Activated CD4-positive, CD25-positive, alpha-beta regulatory T cell treated with anti-CD3 and anti-CD28 coated beads, Interleukin-2, amount 50 U/mL, for 16 hours (primary cell): Measurements from ENCODE around the gene BRINP3.
"Not testable (repeated sequence)": the region's sequence is repeated elsewhere in the genome, so short reads cannot be mapped to it uniquely, and the experiment has no call there.

Experiments used
- DNase-seq: peaks from one replicate; pipeline ENCODE4 v3.0.0-alpha.2; 2020; ENCODE audit warnings: low read depth, low spot score

BRINP3 gene

GRCh38 chr1:190477762-190478148, at the start of gene BRINP3:
TSS of gene BRINP3 (minus strand) at chr1:190477864.
- DNase-seq = no peak

GRCh38 chr1:190511554-190511953, 33.9 kb upstream of the BRINP3 start:
- DNase-seq = no peak

GRCh38 chr1:190507357-190507756, 29.7 kb upstream of the BRINP3 start:
- DNase-seq = no peak

- DNase-seq = not testable (repeated sequence)
Measured at GRCh38 chr1:190504539-190504938, 26.9 kb upstream of the BRINP3 start.

GRCh38 chr1:190497565-190497964, 19.9 kb upstream of the BRINP3 start:
- no peak for DNase-seq

- DNase-seq = no peak
Measured at GRCh38 chr1:190494451-190494850, 16.8 kb upstream of the BRINP3 start.

GRCh38 chr1:190491404-190491803, 13.7 kb upstream of the BRINP3 start:
- DNase-seq = no peak

- DNase-seq = no peak
Measured at GRCh38 chr1:190484045-190484444, 6.4 kb upstream of the BRINP3 start.

GRCh38 chr1:190480231-190480630, 2.6 kb upstream of the BRINP3 start:
- DNase-seq = no peak

- no peak for DNase-seq
Measured at GRCh38 chr1:190479516-190479915, 1.9 kb upstream of the BRINP3 start.

GRCh38 chr1:190479050-190479397, 1.4 kb upstream of the BRINP3 start:
- DNase-seq = no peak

GRCh38 chr1:190478149-190479049, 735 bp upstream of the BRINP3 start:
- DNase-seq = no peak

- DNase-seq = no peak
Measured at GRCh38 chr1:190476806-190477205, 858 bp downstream of the BRINP3 start.

- no peak for DNase-seq
Measured at GRCh38 chr1:190476321-190476720, 1.3 kb downstream of the BRINP3 start.

- DNase-seq = no peak
Measured at GRCh38 chr1:190475421-190476141, 2.1 kb downstream of the BRINP3 start.

GRCh38 chr1:190474650-190475211, 2.9 kb downstream of the BRINP3 start:
- no peak for DNase-seq

- no peak for DNase-seq
Measured at GRCh38 chr1:190474010-190474409, 3.7 kb downstream of the BRINP3 start.

GRCh38 chr1:190472494-190472893, 5.2 kb downstream of the BRINP3 start:
- DNase-seq = no peak

- no peak for DNase-seq
Measured at GRCh38 chr1:190472042-190472441, 5.6 kb downstream of the BRINP3 start.

GRCh38 chr1:190464690-190465089, 13.0 kb downstream of the BRINP3 start:
- DNase-seq = no peak

GRCh38 chr1:190456129-190456528, 21.5 kb downstream of the BRINP3 start:
- DNase-seq = no peak

GRCh38 chr1:190455631-190456030, 22.0 kb downstream of the BRINP3 start:
- no peak for DNase-seq

GRCh38 chr1:190453550-190453949, 24.1 kb downstream of the BRINP3 start:
- DNase-seq = no peak
